OCI-LY1 (cell line): ENCODE data around the gene PDPN.

Experiments
- H2AFZ ChIP-seq: fragments of 200-600 bp; sonication (generic), shearing (Covaris generic); 2 replicates; pipeline ENCODE4 v1.6.0; 2014; ENCODE audit warnings: antibody characterized with exemption, mild to moderate bottlenecking, low read length
- H3F3A ChIP-seq: fragments of 200-600 bp; sonication (generic), shearing (Covaris generic); 2 replicates; pipeline ENCODE4 v1.6.0; 2014; ENCODE audit warnings: mild to moderate bottlenecking, antibody characterized with exemption, low read length, moderate library complexity; ENCODE audit not compliant: insufficient read depth
- H3K27ac ChIP-seq: fragments of 200-600 bp; sonication (generic); 2 replicates; pipeline ENCODE4 v1.5.1; 2014; ENCODE audit warnings: low read length, mixed run types, mild to moderate bottlenecking, low read depth; ENCODE audit not compliant: poor library complexity, severe bottlenecking
- H3K27me3 ChIP-seq: fragments of 200-600 bp; sonication (generic); 2 replicates; pipeline ENCODE4 v1.6.0; 2014; ENCODE audit warnings: antibody characterized with exemption, mild to moderate bottlenecking, low read length, moderate library complexity; ENCODE audit not compliant: insufficient read depth
- H3K36me3 ChIP-seq: fragments of 200-600 bp; sonication (generic); 2 replicates; pipeline ENCODE4 v1.6.1; 2014; ENCODE audit warnings: mild to moderate bottlenecking, antibody characterized with exemption, low read length, moderate library complexity, mixed read lengths; ENCODE audit not compliant: insufficient read depth
- H3K4me1 ChIP-seq: fragments of 200-600 bp; sonication (generic); 2 replicates; pipeline ENCODE4 v1.5.1; 2014; ENCODE audit warnings: mild to moderate bottlenecking, low read length, moderate library complexity; ENCODE audit not compliant: insufficient read depth, severe bottlenecking
- H3K4me2 ChIP-seq: fragments of 200-600 bp; sonication (generic), shearing (Covaris generic); 2 replicates; pipeline ENCODE4 v1.6.1; 2014; ENCODE audit warnings: low read length
- H3K4me3 ChIP-seq: fragments of 200-600 bp; sonication (generic); 2 replicates; pipeline ENCODE4 v1.5.1; 2014; ENCODE audit warnings: low read length, low read depth, mild to moderate bottlenecking, mixed read lengths; ENCODE audit not compliant: poor library complexity, severe bottlenecking
- H3K79me2 ChIP-seq: fragments of 200-600 bp; shearing (Covaris generic); 2 replicates; pipeline ENCODE4 v1.6.1; 2016; ENCODE audit warnings: mixed run types, low read length, mixed read lengths; ENCODE audit not compliant: insufficient read depth
- H3K9ac ChIP-seq: fragments of 200-600 bp; sonication (generic), shearing (Covaris generic); 2 replicates; pipeline ENCODE4 v1.6.1; 2014; ENCODE audit warnings: mild to moderate bottlenecking, low read length, mixed read lengths
- H3K9me2 ChIP-seq: fragments of 200-600 bp; sonication (generic), shearing (Covaris generic); 2 replicates; pipeline ENCODE4 v1.6.1; 2014; ENCODE audit warnings: low read depth, mild to moderate bottlenecking, low read length, mixed read lengths
- H3K9me3 ChIP-seq: fragments of 200-600 bp; shearing (Covaris generic); 2 replicates; pipeline ENCODE4 v1.6.1; 2014; ENCODE audit warnings: low read length, mixed read lengths
- H4K20me1 ChIP-seq: fragments of 200-600 bp; sonication (generic), shearing (Covaris generic); 2 replicates; pipeline ENCODE4 v1.6.0; 2016; ENCODE audit warnings: mild to moderate bottlenecking, low read length; ENCODE audit not compliant: insufficient read depth
- CTCF ChIP-seq: fragments of 200-600 bp; sonication (generic), shearing (Covaris generic); IDR thresholded peaks from 2 replicates; pipeline ENCODE4 v1.5.1; 2017; ENCODE audit warnings: mild to moderate bottlenecking, antibody characterized with exemption, low read length, moderate library complexity, mixed read lengths
- EZH2 ChIP-seq: fragments of 200-600 bp; sonication (generic), shearing (Covaris generic); IDR thresholded peaks from 2 replicates; pipeline ENCODE4 v1.8.0; 2017; ENCODE audit warnings: borderline replicate concordance, mixed run types, mild to moderate bottlenecking, antibody characterized with exemption, low read length, moderate library complexity, mixed read lengths

Gene PDPN

GRCh38 chr1:13577846-13578245 is 5.8 kb upstream of the PDPN start:
- TF ChIP-seq CTCF (no peak), EZH2 (no peak)
- Histone ChIP-seq H3K4me3 (no peak overlapping the region), H2AFZ (no peak overlapping the region), H3K4me2 (no peak overlapping the region), H3K9me2 (no peaks in the 10 kb centered on the region), H3K9me3 (no peaks in the 10 kb centered on the region), H3K36me3 (no peaks in the 10 kb centered on the region), H3F3A (no peaks in the 10 kb centered on the region), H3K27ac (no peak overlapping the region), H3K9ac (no peak overlapping the region), H3K4me1 (no peaks in the 10 kb centered on the region), H4K20me1 (no peaks in the 10 kb centered on the region), H3K79me2 (no peaks in the 10 kb centered on the region), H3K27me3 (no peaks in the 10 kb centered on the region; the same call in 1 of the 2 replicates)

GRCh38 chr1:13581446-13581845 is 2.2 kb upstream of the PDPN start:
- H3K27me3 ChIP-seq = peaks cover 4% of the 10 kb centered on the region; the same call in 1 of the 2 replicates
- H3K4me1 ChIP-seq = no peaks in the 10 kb centered on the region
- H4K20me1 ChIP-seq = no peaks in the 10 kb centered on the region
- no peaks in the 10 kb centered on the region for H3K79me2 ChIP-seq
- H3K9ac ChIP-seq = no peak overlapping the region
- H2AFZ ChIP-seq = no peak overlapping the region
- H3K36me3 ChIP-seq = no peaks in the 10 kb centered on the region
- H3K4me3 ChIP-seq = no peak overlapping the region
- H3K9me3 ChIP-seq = no peaks in the 10 kb centered on the region
- no peaks in the 10 kb centered on the region for H3F3A ChIP-seq
- H3K27ac ChIP-seq = no peak overlapping the region
- no peaks in the 10 kb centered on the region for H3K9me2 ChIP-seq
- TF ChIP-seq EZH2 (no peak), CTCF (no peak)
- H3K4me2 ChIP-seq = no peak overlapping the region

GRCh38 chr1:13582713-13583443 is 754 bp upstream of the PDPN start:
- Histone ChIP-seq H3K36me3 (no peaks in the 10 kb centered on the region), H3F3A (no peaks in the 10 kb centered on the region), H3K9me3 (no peaks in the 10 kb centered on the region), H3K4me1 (no peaks in the 10 kb centered on the region), H3K4me2 (no peak overlapping the region), H3K79me2 (no peaks in the 10 kb centered on the region), H3K9me2 (no peaks in the 10 kb centered on the region), H4K20me1 (no peaks in the 10 kb centered on the region), H3K27ac (no peak overlapping the region), H2AFZ (no peak overlapping the region), H3K9ac (no peak overlapping the region), H3K27me3 (peaks cover 4% of the 10 kb centered on the region; the same call in 1 of the 2 replicates), H3K4me3 (no peak overlapping the region)
- TF ChIP-seq CTCF = no peak
- TF ChIP-seq EZH2 = no peak
